PC-9 (cell line): ENCODE results near the gene CMKLR1. TPM values are rescaled to one million over a fixed set of nuclear protein-coding genes. Genes with fewer than 3 reads are reported as not detected.

ENCODE experiments used
- BruUV-seq: library from RNA; stranded (reverse); fragments of 400-500 nt; replicated peaks from 2 replicates; lab custom pipeline; 2021; lab: Mats Ljungman, UMichigan
- CTCF ChIA-PET: fragments of 300-600 bp; sonication (Branson Sonifier 250); formaldehyde crosslinking; loops from one replicate; lab custom pipeline; 2022; ENCODE audit warnings: antibody characterized with exemption; lab: Charles Lee
- POLR2A ChIA-PET: fragments of 300-600 bp; sonication (Branson Sonifier 250); formaldehyde crosslinking; loops from one replicate; lab custom pipeline; 2022; ENCODE audit warnings: antibody characterized with exemption; ENCODE audit not compliant: unreplicated experiment; lab: Charles Lee
- DNase-seq, 2 experiments: peaks; one replicate each; pipeline versions ENCODE4 v3.0.0 to v3.0.0-alpha.2; 2015 to 2022; ENCODE audit warnings: mixed read lengths in 1 of 2
- H2AFZ ChIP-seq: fragments of 200-600 bp; sonication (generic); 2 replicates; pipeline ENCODE4 v1.8.1; 2017; ENCODE audit warnings: antibody characterized with exemption
- H3F3A ChIP-seq: fragments of 200-600 bp; sonication (generic); 2 replicates; pipeline ENCODE4 v1.8.1; 2017; ENCODE audit warnings: antibody characterized with exemption, mild to moderate bottlenecking, low read depth; ENCODE audit not compliant: insufficient read depth
- H3K27ac ChIP-seq: fragments of 200-600 bp; sonication (generic); 2 replicates; pipeline ENCODE4 v1.6.1; 2016; ENCODE audit warnings: mixed run types
- H3K27me3 ChIP-seq: fragments of 200-600 bp; sonication (generic); 2 replicates; pipeline ENCODE4 v1.6.1; 2016; ENCODE audit warnings: low read depth, mixed run types; ENCODE audit not compliant: insufficient read depth
- H3K36me3 ChIP-seq: fragments of 200-600 bp; sonication (generic); 2 replicates; pipeline ENCODE4 v1.6.1; 2016; ENCODE audit warnings: low read depth, mixed run types
- H3K4me1 ChIP-seq: fragments of 200-600 bp; sonication (generic); replicated peaks from 2 replicates; pipeline ENCODE4 v1.6.1; 2016; ENCODE audit warnings: mixed run types; ENCODE audit not compliant: insufficient read depth
- H3K4me2 ChIP-seq: fragments of 200-600 bp; sonication (generic); 2 replicates; pipeline ENCODE4 v1.6.1; 2017; ENCODE audit warnings: mixed run types
- H3K4me3 ChIP-seq: fragments of 200-600 bp; sonication (generic); 2 replicates; pipeline ENCODE4 v1.6.1; 2016; ENCODE audit warnings: mixed run types
- H3K79me2 ChIP-seq: fragments of 200-600 bp; sonication (generic); 2 replicates; pipeline ENCODE4 v1.6.1; 2017; ENCODE audit warnings: low read depth, mixed run types
- H3K9me2 ChIP-seq: fragments of 200-600 bp; sonication (generic); 2 replicates; pipeline ENCODE4 v1.8.1; 2017; ENCODE audit warnings: mild to moderate bottlenecking; ENCODE audit not compliant: insufficient read depth
- H3K9me3 ChIP-seq: fragments of 200-600 bp; sonication (generic); 2 replicates; pipeline ENCODE4 v1.8.1; 2016; ENCODE audit warnings: low read depth; ENCODE audit not compliant: insufficient read depth
- H4K20me1 ChIP-seq: fragments of 200-600 bp; sonication (generic); 2 replicates; pipeline ENCODE4 v1.8.1; 2017; ENCODE audit not compliant: insufficient read depth
- CTCF ChIP-seq: fragments of 200-600 bp; sonication (generic); conservative IDR thresholded peaks from 2 replicates; pipeline ENCODE4 v1.6.1; 2017; ENCODE audit warnings: mixed run types, antibody characterized with exemption, mild to moderate bottlenecking, moderate library complexity
- EZH2 ChIP-seq: fragments of 200-600 bp; sonication (generic); IDR thresholded peaks from 2 replicates; pipeline ENCODE4 v1.8.0; 2017; ENCODE audit warnings: antibody characterized with exemption, low read depth
- intact Hi-C: fragments of 100-400 bp; cut with micrococcal nuclease; formaldehyde crosslinking; loops from one replicate; pipeline ENCODE4 v1.10.0; 2022; ENCODE audit not compliant: unreplicated experiment
- total RNA-seq: library from RNA; stranded (reverse); gene quantifications from 2 replicates; pipeline ENCODE4 v1.2.3, GENCODE V29; 2021

CMKLR1 gene
- total RNA-seq, 1 experiment from 2014 or later = not detected

GRCh38 chr12:108301346-108301745 lies 37.8 kb downstream of the CMKLR1 start:
- intact Hi-C loops = no loop called here
- Histone ChIP-seq H3K27me3 (peaks cover 69% of the 10 kb centered on the region), H3K27ac (no peak overlapping the region), H3K36me3 (no peaks in the 10 kb centered on the region), H3F3A (no peaks in the 10 kb centered on the region), H2AFZ (no peak overlapping the region), H3K9me2 (no peaks in the 10 kb centered on the region), H3K4me2 (no peak overlapping the region), H4K20me1 (no peaks in the 10 kb centered on the region), H3K4me1 (no peaks in the 10 kb centered on the region), H3K79me2 (no peaks in the 10 kb centered on the region), H3K4me3 (no peak overlapping the region), H3K9me3 (no peaks in the 10 kb centered on the region)
- ChIA-PET CTCF (no interaction called here), POLR2A (no interaction called here)
- TF ChIP-seq EZH2 = no peak
- TF ChIP-seq CTCF = no peak
- no peak for DNase-seq
- BruUV-seq = no TSS peak

DNA sequence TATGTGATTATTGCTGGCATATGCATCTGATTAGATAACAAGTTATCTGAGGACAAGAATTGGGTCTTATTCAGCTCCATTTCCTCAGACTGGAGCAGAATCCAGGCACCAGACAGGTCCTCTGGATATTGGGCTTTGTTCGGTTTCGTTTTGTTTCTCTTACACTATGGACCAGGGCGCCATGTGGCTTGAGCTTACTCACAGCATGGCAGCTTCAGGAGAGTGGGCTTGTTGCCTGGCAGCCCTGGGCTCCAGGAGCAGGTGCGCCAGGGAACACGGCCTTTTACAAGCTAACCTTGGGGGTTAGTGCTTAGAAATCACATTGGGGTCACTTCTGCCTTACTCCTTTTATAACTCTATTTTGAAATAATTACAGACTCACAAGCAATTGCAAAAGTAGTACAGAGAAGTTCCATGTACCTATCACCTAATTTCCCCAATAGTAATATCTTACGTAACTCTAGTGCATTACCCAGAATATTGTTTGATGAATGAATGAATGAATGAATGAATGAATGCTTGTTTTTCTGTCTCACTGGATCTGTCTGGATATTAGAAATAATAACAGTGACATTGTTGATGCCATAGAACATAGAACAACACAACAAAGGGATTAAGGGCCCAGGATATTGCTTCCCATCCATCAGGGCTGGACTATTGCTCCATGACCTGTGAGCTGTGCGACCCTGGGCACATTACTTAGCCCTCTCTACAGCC lies 39.0 kb downstream of the CMKLR1 start:
- no peaks in the 10 kb centered on the region for H3K79me2 ChIP-seq
- peaks cover 65% of the 10 kb centered on the region for H3K27me3 ChIP-seq
- BruUV-seq = no TSS peak
- TF ChIP-seq CTCF (no peak), EZH2 (no peak)
- ChIA-PET POLR2A (no interaction called here), CTCF (no interaction called here)
- no peak overlapping the region for H3K4me3 ChIP-seq
- no peak for DNase-seq
- no peaks in the 10 kb centered on the region for H3K9me2 ChIP-seq
- no peak overlapping the region for H3K4me2 ChIP-seq
- H3K9me3 ChIP-seq = no peaks in the 10 kb centered on the region
- H2AFZ ChIP-seq = no peak overlapping the region
- no peaks in the 10 kb centered on the region for H3F3A ChIP-seq
- no peaks in the 10 kb centered on the region for H4K20me1 ChIP-seq
- no peak overlapping the region for H3K27ac ChIP-seq
- no peaks in the 10 kb centered on the region for H3K4me1 ChIP-seq
- no peaks in the 10 kb centered on the region for H3K36me3 ChIP-seq
- intact Hi-C loops = no loop called here

GRCh38 chr12:108299516-108299915 lies 39.6 kb downstream of the CMKLR1 start:
- Histone ChIP-seq H3K9me3 (no peaks in the 10 kb centered on the region), H4K20me1 (no peaks in the 10 kb centered on the region), H3K27ac (no peak overlapping the region), H3K9me2 (no peaks in the 10 kb centered on the region), H3K4me2 (no peak overlapping the region), H3F3A (no peaks in the 10 kb centered on the region), H3K36me3 (no peaks in the 10 kb centered on the region), H3K79me2 (no peaks in the 10 kb centered on the region), H3K4me1 (no peaks in the 10 kb centered on the region), H2AFZ (no peak overlapping the region), H3K4me3 (no peak overlapping the region), H3K27me3 (peaks cover 58% of the 10 kb centered on the region)
- CTCF ChIA-PET = no interaction called here
- BruUV-seq = no TSS peak
- intact Hi-C loops = no loop called here
- POLR2A ChIA-PET = no interaction called here
- no peak for DNase-seq
- TF ChIP-seq EZH2 = no peak
- no peak for TF ChIP-seq CTCF
